Activated CD8-positive, alpha-beta memory T cell treated with anti-CD3 and anti-CD28 coated beads for 24 hours (primary cell): Measurements from ENCODE around the gene DLGAP3.
"Not testable (repeated sequence)": the region's sequence is repeated elsewhere in the genome, so short reads cannot be mapped to it uniquely, and the experiment has no call there.

Experiments used
- DNase-seq: peaks from one replicate; pipeline ENCODE4 v3.0.0-alpha.2; 2020

DLGAP3 gene

DNA sequence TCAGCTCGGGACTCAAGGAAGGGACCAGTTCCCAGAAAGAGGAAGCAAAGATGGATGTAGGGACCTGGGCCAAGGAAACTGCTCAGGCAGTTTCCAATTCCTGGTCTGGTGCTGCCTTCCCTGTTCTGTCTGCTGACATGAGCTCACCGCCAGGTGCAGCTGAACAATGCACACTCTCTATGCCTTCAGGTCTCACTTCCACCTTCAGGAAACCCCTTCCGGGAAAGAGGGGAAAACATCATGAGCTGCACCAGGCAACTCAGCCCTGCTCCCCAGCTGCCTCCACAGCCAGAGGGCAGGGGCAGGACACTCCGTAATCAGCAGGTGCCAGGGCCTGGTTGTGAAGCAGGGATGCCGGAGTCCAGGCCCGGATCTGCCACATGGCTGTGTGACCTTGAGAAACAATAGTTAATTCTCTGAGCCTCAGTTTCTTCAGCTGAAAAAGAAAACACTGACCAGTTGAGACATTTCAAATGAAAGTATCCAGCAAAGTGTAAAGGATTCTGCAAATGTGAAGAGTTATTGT, 97.7 kb downstream of the DLGAP3 start:
- peak; percentile 42 for DNase-seq

GRCh38 chr1:34829250-34829649, 100.2 kb downstream of the DLGAP3 start:
- DNase-seq, result no peak

DNA sequence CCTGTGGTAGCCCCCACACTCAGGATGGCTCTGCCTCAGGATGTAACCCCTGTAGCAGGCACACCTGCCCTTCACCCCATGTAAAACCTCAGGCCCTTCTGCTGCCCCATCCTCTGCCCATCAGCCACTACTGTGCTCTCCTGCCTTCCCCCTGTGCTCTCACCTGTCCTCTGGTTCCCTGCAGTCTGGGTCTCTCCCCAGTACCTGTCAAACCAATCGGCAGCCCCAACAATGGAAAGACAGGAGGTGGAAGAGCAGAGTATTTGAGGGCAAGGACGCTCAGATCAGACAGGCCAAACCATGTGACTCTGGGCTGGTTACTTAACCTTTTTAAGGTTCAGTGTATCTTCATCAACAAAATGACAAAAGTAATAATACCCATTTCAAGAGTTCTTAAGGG, 100.8 kb downstream of the DLGAP3 start:
- no peak for DNase-seq

DNA sequence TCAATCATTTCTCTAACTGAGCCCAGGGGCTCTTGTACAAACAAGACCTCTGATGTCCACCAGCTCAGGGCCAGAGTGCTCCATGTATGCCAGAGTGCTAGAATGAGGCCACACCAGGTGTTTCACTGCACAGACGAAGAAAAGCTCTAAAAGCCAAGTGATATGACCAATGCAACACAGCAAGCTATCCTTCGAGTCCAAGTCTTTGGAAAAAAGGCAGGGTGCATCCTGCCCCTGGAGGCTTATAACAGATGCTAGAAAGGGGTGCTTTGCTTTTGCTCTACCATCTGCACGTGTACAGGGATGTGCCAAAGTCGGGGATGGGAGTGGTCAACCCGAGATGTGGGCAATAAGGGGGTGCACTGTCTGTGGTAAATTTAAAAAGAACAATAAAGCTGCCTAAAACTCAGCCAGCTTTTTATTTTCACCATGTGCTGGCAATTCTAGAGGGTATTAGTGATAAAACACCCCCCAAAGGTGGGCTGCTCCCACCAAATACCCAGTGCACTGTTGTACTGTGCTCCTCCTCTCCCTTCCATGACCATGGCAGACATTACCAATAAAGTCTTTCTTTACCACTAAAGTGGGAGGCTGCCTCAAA, 102.0 kb downstream of the DLGAP3 start:
- DNase-seq, result no peak

DNA sequence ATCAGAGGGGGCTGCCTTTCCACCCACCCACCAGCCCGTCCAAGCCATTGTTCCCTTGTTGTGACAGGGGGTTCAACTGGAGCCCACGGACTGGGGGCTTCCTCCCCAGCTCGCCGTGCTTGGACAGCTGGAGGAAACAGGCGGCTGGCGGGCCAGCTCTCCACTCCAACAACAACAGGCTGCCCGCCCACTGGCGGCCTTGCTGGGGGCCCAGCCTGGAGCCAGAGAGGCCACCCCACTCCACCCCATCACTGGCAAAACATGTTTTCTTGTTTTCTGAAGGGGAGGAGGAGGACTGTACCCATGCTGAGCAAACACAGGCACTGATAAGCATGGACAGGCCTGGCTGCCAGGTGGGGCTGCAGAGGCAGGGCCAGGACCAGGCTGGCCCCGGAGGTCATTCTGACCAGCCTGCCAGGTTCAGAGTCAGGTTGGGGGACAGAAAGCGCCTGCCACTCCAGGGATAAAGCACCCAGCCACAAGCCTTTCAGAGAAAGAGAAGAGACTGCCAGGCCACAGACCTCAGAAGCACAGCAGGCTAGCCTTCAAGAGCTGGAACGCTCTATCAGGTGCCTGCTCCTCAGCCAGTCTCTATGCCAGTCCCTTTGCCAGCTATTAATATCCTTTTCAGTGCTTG, 103.9 kb downstream of the DLGAP3 start:
- DNase-seq, result no peak

GRCh38 chr1:34824817-34825454, 104.5 kb downstream of the DLGAP3 start:
- no peak for DNase-seq

DNA sequence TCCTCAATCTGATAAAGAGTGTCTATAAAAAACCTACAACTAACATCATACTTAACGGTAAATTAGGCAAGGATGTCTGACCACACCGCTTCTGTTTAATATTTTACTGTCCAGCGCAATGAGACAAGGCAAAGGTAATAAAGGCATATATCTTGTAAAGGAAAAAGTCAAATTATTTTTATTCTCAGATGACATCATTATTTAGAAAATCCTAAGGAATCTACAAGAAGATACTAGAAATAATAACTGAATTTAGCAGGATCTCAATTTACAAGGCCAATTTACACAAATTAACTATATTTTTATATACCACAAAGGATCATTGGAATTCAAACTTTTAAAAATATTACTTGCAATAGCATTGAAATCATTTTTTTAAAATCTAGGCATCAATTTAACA, 107.2 kb downstream of the DLGAP3 start:
- no peak for DNase-seq

GRCh38 chr1:34818862-34819261, 110.6 kb downstream of the DLGAP3 start:
- not testable (repeated sequence) for DNase-seq

- DNase-seq, result no peak
Measured at GRCh38 chr1:34816778-34817177, 112.7 kb downstream of the DLGAP3 start.

DNA sequence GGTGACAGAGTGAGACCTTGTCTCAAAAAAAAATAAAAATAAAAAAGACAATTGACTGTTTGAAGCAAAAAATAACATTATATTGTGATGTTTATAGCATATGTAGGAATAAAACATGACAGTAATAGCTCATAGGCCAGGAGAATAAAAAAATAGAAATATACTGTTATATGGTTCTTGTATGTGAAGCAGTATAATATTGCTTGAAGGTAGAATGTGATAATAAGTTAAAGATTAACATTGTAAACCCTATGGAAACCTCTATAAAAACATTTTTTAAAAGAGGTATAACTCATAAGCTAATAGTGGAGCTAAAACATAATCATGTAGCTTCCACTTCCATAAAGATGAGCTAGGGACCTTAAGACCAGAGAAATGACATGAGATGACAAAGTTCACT, 113.1 kb downstream of the DLGAP3 start:
- DNase-seq, result no peak
